ENCODE measurements around the gene ANO4. TPM values are rescaled to one million over a fixed set of nuclear protein-coding genes. Genes with fewer than 3 reads are reported as not detected.
A peak's percentile ranks its signal among the peaks of the same experiment; 100 is the strongest.

Gene ANO4
- total RNA-seq, 1 donor from 2014 or later = 0.32 TPM

DNA sequence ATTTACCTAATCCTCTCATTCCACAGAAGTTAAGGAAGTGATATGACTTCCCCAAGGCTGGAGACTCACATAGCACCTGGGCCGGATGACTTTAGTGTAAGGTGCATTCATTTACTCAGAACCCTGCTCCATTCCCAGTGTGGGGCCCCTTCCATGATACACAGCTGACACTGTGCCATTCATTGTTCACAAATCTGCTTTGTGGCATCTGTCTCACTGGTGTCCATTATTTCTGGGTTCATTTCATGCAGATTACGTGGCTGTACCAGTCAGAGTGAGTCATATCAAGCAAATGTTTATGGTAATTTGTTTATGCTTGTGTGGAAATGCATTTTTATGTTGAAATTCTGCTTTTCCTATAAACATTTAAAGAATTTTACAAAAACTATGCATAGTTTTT lies 5.2 kb downstream of the ANO4 start:
- ATAC-seq (no peak), DNase-seq (no peak)
- intact Hi-C loops (cut with micrococcal nuclease) = no loop called here

DNA sequence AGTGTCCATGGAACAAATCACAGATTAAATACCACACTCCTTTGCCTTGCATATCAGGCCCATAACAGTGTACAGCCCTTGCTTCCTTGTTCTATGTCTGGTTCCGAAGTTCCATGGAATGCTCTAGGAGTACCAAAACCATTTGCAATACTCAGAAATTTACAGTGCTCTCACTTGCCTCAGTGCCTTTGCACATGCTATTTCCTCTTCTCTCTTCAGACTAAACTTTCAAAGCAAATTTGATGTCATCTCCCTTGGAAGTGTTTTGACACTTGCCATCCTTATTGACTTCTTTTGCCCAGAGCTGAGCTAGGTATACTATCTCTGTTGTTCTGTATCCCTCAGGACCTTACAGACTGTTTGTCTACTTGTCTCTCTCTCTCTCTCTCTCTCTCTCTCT lies 6.1 kb downstream of the ANO4 start:
- no peak for DNase-seq
- intact Hi-C loops (cut with micrococcal nuclease) = no loop called here
- no peak for ATAC-seq

DNA sequence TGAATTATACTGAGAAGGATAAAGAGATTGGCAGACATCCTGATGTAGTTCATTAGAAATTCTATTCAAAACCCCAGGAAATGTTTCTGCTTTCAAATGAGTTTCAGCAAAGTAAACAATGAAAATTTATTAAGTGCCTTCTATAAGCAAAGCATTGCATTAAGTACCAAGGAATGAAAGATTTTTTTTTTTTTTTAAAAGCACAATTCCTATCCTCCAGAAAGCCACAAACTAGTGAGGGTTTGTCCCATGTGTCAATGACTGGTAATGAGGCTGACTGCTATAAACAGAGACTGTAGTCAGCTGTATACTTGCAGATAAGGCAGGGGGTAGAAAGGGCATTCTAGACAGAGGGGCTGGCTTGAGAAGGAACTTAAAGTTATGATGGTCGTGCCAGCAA lies 6.7 kb downstream of the ANO4 start:
- ATAC-seq = no peak
- intact Hi-C loops (cut with micrococcal nuclease) = no loop called here
- no peak for DNase-seq

DNA sequence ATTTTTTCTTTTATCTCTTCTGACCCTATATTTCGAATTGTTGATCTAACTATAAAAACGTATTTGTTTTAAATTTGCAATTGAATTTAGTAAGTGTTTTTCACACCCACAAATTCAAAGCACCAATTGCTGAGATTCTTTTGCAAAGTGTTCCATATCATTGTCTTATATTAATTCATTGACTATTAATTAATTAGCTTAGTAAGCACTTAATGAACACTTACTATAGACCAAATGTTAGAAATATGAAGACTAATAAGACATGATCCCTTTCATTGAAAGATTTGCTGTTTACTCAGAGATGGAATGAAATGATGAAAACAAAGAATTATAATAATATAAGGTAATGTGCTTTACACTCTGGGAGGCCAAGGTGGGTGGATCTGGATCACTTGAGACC lies 14.2 kb downstream of the ANO4 start:
- DNase-seq = no peak
- ATAC-seq = no peak
- intact Hi-C loops (cut with micrococcal nuclease) = no loop called here

DNA sequence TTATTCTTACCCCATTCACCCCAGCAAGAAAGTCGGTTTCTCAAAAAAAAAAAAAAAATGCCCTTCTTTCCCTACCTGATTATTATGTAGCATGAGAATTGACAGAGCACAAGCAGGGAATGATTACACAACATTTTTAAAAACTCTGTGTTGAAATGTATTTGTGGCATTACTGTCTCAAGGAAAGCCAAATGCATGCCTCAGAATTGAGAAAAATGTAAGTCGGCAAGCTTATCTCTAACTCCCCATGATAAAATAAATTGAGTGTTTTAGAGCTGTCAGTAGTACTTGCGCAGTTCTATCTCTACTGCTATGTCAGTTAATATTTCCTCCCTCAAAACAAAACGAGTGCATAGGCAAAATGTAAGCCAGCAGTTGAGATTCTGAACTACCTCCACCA lies 25.7 kb downstream of the ANO4 start:
- ATAC-seq (no peak), DNase-seq (no peak)
- intact Hi-C loops (cut with micrococcal nuclease) = no loop called here

DNA sequence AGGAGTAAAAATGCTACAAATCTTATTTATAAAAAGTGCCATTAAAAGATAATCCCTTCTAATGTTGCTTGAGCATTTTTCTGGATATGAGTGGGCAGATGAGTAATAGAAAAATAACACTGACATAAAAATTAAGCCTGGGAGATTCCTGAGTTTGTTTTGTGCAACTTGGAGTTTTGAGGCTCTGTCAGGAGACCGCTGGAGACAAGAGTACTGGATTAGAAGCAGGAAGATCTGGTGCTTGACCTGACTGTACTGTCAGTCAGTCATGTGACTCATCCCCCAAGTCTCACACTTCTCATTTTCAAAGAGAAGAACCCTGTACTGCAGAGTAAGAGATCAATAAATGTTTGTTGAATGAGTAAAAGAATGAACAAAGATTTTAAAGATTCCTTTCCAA lies 29.4 kb downstream of the ANO4 start:
- no peak for ATAC-seq
- intact Hi-C loops (cut with micrococcal nuclease) = no loop called here
- no peak for DNase-seq

DNA sequence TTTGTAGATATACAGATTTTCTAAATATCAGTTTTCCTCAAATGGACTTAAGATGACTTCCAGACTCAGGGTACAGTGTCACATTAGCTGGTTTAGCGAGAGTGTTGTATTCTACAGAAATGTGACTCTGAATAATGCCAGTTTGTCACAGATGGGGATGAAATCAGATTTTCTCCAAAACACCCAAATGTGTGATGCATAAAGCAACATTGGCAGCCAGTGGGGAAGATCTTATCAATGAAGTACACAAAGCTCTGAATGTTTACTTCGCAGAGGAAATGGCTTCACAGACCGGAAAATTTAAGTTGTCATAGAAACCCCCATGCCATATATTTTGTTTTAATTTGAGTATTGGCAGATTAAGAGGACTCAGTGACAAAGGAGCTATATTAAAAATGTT lies 29.9 kb downstream of the ANO4 start:
- intact Hi-C loops (cut with micrococcal nuclease) = no loop called here
- ATAC-seq = no peak
- DNase-seq = no peak

DNA sequence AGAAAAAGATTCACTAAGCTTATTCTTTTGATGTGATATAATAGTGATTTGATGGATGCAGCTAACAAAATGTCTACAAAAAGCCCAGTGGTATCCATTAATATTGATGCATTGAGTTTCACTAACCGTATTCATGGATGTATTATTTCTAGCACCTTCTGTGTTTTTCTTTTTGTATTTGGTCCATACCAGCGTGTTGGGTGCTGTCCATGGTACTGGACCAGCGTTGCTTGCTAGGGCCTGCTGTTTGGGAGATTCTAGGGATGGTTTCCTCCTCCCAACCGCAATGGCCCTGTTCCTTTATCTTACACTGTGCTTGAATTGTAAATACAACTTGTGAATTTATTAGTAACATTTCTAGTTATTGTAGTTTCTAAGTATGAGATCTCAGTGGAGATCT lies 31.7 kb downstream of the ANO4 start:
- peak; percentile 33 for DNase-seq
- intact Hi-C loops (cut with micrococcal nuclease) = no loop called here

DNA sequence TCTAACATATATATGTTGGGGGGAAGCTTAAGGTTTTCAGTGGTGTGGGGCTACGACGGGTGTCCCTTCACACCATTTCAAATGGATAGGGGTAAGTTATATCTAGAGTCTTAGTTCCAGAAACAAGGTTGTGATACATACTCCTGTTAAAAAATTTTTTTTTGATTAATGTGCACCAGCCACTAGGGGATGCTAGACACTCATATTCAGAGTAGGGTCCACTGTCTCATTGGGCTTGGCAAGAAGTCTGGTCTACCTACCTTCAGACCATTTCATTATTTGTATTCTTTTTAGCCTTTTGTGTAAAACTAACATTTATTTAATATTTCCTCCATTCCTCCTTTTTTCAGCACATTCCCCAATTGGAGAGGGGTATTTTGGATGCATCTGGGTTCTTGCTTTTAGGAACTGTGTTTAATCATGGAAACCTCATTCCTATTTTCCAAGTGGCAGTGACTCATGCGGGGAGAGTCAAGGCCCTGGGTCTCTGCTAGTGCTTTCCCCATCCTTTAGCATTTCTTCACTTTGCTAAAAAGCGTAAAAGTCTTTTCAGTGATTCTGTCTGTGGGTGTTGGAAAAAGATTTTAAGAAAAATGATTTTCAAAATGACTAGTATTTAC lies 33.4 kb downstream of the ANO4 start:
- no peak for ATAC-seq
- no peak for DNase-seq
- intact Hi-C loops (cut with micrococcal nuclease) = no loop called here

More for the DNA sequence above, 31.7 kb downstream of the ANO4 start:
- ATAC-seq = no peak

DNA sequence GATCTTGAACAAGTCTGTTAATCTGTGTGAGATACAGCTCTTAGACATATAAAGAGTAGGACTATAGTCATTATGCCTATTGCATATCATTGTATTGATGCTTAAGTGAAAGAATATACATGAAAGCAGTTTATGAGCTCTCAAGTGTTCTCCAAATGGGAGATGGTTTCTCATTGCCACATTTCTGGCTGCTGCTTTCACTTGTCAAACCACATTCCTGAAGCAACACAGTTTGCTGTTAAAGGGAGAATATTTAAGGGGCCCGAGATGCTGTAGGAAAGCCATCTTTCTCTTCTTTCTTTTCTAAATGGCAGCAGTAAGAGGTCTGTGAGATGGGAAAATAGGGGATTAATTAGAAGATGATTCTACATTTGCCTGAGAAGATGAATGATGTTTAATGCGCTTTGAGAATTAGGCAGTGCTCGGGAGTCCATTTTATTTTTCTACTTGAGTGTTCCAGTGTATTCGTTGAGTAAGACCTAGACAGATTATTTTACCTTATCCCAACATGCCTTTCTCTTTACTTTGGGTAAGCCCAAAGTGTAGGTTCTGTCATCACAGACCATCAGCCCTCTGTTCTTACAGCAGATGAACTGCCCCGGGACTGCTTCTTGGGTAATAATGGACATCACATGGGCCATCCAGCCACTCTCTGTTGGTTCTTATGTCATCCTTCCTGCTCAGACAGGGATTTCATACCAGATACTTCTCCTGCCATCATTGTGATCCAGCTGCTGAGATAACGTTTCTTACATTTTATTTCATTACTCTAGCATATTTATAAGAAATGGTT lies 35.6 kb downstream of the ANO4 start:
- DNase-seq = no peak

DNA sequence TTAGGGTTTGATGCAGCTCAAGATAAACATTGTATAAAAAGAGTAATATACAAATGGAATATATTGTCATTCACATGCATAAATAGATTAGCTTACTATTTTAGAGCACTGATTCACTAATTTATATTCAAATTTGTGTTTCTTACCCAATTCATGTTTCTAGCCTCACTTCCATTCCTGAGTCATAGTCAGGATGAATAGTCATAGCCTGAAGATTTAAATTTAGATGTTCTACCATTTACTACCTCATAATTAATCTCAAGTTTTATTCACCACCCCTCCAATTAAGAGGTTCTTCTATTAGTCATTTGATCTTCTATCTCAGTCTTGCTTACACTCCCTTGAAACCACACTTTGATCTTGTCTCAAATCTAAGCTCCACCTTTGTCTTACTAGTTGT lies 38.7 kb downstream of the ANO4 start:
- no peak for ATAC-seq
- intact Hi-C loops (cut with micrococcal nuclease) = no loop called here
- DNase-seq = no peak

More for the DNA sequence above, 35.6 kb downstream of the ANO4 start:
- intact Hi-C loops (cut with micrococcal nuclease) = no loop called here
- ATAC-seq = no peak

DNA sequence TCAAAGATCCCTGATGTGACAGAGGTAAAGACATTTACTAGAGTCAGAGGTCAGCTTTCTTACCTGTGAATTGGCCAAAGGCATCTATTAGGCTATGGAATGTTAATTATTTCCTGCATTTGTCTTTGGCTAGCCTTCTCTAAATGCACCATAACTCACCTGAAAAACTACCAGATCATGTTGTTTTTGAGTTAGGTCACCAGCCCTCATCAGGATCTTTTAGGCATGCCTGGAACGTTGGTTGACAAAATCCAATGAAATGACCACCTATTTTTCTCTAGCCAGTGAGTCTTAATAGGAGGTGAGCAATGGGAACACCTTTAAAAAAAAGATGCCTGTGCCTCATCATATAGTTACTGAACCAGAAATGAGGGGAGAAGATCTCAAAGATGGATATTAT lies 46.2 kb downstream of the ANO4 start:
- ATAC-seq = no peak

DNA sequence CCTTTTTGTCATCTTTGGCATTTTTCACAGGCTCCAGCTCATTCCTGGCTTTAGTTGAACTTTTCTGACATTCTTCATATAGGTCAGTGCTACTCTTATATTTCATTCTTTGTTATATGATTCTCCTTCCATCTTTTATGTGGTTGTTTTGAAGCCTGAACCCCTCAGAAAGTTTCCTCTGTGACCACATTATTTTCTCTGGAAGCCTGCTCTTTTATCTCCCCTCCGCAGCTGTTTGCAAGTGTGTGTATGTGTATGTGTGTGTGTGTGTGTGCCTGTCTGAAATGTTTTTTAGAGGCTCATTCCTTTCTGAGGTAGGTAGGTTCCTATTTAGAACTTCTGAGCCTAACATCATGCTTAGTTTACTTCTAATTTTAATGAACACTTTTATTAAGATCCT lies 47.6 kb downstream of the ANO4 start:
- intact Hi-C loops (cut with micrococcal nuclease) = no loop called here
- no peak for ATAC-seq

More for the DNA sequence above, 46.2 kb downstream of the ANO4 start:
- DNase-seq = no peak
- intact Hi-C loops (cut with micrococcal nuclease) = no loop called here

DNA sequence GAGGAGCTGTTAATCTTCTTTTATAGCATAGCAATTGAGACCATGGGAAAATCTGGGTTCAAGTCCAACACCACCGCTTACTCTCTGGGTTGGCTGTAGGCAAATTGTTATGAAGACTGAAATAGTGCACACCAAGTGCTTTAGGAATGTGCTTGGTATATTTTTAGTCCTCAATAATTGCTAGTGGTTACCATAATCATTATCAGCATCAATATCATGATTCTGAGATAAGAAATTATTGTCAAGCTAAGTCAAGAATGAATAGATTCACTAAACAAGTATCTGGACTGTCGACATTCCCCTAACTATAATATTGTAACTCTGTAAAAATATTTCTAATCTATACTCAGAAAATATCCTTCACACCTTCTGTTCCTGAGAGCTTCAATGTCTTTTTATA lies 48.5 kb downstream of the ANO4 start:
- DNase-seq = no peak
- no peak for ATAC-seq
- intact Hi-C loops (cut with micrococcal nuclease) = no loop called here

More for the DNA sequence above, 47.6 kb downstream of the ANO4 start:
- no peak for DNase-seq

DNA sequence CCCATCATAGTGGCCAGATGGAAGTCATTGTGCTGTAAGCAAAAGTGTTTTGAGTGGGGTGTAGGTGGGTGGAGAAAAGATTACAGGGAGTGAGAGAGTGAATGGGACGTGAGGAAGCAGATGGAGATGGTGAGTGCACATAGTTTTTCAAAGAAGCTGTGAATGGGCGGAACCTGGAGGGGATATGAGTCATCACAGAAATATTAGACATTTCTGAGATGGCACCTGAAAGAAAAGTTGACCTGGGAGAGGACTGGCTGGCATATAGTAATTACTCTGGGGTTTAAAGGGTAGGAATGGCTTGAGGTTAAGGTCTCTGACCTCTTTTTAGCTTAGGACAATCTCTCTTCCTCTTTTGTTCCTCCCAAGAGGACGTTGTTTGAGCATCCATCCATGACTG lies 50.5 kb downstream of the ANO4 start:
- no peak for ATAC-seq
- DNase-seq = no peak
- intact Hi-C loops (cut with micrococcal nuclease) = no loop called here

DNA sequence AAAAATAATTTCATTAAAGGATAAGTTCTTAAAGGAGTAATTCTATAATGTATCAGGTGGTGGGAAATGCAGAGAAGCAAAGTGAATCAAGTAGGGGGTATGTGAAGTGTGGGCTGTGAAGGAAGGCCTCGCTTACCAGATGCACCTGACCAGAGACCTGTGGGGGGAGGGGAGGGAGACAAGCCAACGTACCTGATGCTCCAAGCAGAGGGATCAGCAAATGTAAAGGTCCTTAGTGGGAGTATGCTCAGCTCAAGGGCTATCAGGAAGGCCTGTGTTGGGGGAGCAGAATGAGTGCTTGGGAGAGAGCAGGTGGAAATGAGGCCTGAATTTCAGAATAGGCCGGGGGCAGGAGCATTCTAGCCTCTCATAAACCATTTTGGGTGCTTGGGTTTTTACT lies 57.1 kb downstream of the ANO4 start:
- ATAC-seq (no peak), DNase-seq (no peak)
- intact Hi-C loops (cut with micrococcal nuclease) = no loop called here

DNA sequence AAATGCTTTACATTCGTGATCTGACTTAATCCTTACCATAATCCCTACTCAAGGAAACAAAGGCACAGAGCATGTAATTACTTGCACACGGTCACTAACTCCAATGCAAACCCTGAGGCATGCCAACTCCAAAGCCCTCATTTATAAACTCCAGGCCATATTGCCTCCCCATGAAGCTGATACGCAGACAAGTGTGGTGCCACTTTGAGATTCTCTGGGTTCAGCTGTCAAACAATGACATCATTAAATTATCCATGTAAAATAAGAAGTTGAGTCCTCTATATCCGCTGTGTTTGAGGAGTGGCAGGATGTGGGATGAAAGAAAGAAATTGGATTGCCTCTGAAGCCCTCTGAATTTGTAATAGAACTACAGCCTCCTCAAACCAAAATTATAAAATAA lies 62.8 kb downstream of the ANO4 start:
- DNase-seq (no peak), ATAC-seq (no peak)
- intact Hi-C loops (cut with micrococcal nuclease) = no loop called here

DNA sequence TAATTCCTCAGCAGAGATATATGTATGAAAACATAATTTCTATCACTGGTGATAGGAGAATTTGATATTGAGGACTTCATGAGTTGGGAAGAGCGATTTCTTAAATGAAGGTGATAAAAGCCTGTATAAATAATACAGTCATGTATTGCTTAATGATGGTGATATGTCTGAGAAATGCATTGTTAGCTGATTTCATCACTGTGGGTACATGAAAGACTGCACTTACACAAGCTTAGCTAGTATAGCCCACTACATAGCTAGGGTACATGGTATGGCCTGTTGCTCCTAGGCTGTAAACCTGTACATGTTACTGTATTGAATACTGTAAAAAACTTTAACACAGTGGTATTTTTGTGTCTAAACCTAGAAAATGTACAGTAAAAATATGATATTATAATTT lies 63.4 kb downstream of the ANO4 start:
- intact Hi-C loops (cut with micrococcal nuclease) = no loop called here
- DNase-seq (no peak), ATAC-seq (no peak)

DNA sequence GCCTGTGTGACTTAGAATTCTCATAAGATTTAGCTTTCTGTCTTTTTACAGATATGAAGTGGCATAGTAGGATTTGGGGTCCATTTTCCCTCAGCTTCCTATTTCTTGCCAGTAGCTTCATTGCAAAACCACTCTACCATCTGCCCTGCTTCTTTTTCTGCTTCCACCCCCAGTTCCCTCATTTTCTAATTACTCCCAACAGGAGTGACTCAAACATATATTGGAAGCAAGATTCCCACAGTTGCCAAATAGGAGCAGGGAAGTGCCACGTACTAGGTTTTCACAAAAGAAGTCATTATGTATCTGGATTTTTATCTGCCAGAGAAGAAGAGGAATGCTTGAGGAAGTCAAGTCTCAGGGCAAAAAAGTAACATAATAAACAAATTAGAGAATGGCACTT lies 64.1 kb downstream of the ANO4 start:
- intact Hi-C loops (cut with micrococcal nuclease) = no loop called here
- DNase-seq (no peak), ATAC-seq (no peak)

DNA sequence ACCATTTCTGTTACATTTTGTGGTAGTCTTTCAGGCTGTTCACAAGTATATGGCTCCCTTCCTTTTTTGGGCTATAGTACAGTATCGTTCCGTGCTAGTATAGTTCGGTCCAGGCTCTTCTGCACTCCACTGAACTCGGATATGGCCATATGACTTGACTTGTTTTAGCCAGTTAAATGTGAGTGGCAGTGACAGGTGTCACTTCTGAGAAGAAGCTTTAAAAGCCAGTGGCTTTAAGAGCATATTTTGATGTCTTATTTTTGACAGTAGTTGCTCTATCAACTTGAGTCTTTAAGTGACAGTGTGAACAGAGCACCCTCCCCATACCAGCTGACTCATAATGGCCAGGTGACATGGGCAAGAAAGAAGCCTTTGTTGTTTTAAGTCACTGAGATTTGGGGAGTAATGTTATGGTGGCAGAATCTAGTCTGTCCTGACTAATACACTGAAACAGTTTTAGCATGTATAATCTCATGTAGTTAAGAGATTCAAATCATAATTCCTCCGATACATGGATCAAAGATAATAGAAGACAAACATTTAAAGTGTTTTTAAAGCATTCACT lies 64.6 kb downstream of the ANO4 start:
- no peak for ATAC-seq
- DNase-seq = no peak
- intact Hi-C loops (cut with micrococcal nuclease) = no loop called here

DNA sequence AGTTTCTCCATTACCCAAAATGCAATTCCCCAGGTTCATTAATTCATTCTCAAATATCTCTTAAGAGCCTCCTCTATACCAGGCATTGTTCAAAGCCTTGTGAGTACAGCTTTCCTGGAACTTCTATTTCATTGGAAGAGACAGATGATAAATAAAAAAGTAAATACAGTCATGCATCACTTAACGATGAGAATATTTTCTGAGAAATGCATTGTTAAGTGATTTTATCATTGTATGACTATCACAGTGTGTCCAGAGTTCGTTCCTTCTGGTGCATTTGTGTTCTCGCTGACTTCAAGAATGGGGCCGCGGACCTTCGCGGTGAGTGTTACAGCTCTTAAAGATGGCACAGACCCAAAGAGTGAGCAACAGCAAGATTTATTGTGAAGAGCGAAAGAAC lies 66.0 kb downstream of the ANO4 start:
- intact Hi-C loops (cut with micrococcal nuclease) = no loop called here
- DNase-seq (no peak), ATAC-seq (no peak)

Measured in left ventricle myocardium superior (tissue), 1 donor.